ENCODE results near the gene NFKBIL1. TPM values are rescaled to one million over a fixed set of nuclear protein-coding genes. Genes with fewer than 3 reads are reported as not detected.

NFKBIL1 gene
- 12.9 and 16.2 TPM in 2 replicates for total RNA-seq

GRCh38 chr6:31546958-31547726 lies at the start of gene NFKBIL1:
TSS of gene NFKBIL1 (plus strand) at chr6:31547608. CDS start at chr6:31547695, 87 bp downstream.

GRCh38 chr6:31528821-31529328 lies 18.5 kb upstream of the NFKBIL1 start, which contains the start of gene MCCD1:
TSS of gene MCCD1 (plus strand) at chr6:31528962. CDS start at chr6:31529015, 53 bp downstream.

GRCh38 chr6:31541658-31542521 lies 5.5 kb upstream of the NFKBIL1 start, which contains the start of gene DDX39B:
TSS of gene DDX39B (minus strand) at chr6:31542003. CDS start at chr6:31540532, 1,471 bp downstream.

GRCh38 chr6:31546339-31546957 lies 960 bp upstream of the NFKBIL1 start, which contains the start of gene ATP6V1G2:
TSS of gene ATP6V1G2 (minus strand) at chr6:31546608. CDS start at chr6:31546559, 49 bp downstream.

GRCh38 chr6:31572041-31572911 lies 24.9 kb downstream of the NFKBIL1 start, which contains the start of gene LTA:
TSS of gene LTA (plus strand) at chr6:31572289. CDS start at chr6:31572743, 454 bp downstream.

GRCh38 chr6:31575335-31575901 lies 28.0 kb downstream of the NFKBIL1 start, which contains the start of gene TNF:
TSS of gene TNF (plus strand) at chr6:31575565. CDS start at chr6:31575742, 177 bp downstream.

GRCh38 chr6:31582230-31582643 lies 34.8 kb downstream of the NFKBIL1 start, which contains the start of gene LTB:
TSS of gene LTB (minus strand) at chr6:31582424. CDS start at chr6:31582417, 7 bp downstream.

GRCh38 chr6:31586008-31586407 lies 38.6 kb downstream of the NFKBIL1 start, which contains the start of gene LST1:
TSS of gene LST1 (plus strand) at chr6:31586277. CDS start at chr6:31587300, 1,023 bp downstream.

Other genes starting within 250 kb of the NFKBIL1 start
- gene HLA-B, start 190.4 kb upstream of the NFKBIL1 start, total RNA-seq: 1,271 and 2,245 TPM in 2 replicates
- gene MICA, start 144.0 kb upstream of the NFKBIL1 start, total RNA-seq: 4.7 and 5.2 TPM in 2 replicates
- 19.6 and 21.7 TPM in 2 replicates for gene MICB, start 49.5 kb upstream of the NFKBIL1 start, total RNA-seq
- gene MCCD1, start 18.6 kb upstream of the NFKBIL1 start, total RNA-seq: not detected in 2 replicates
- gene DDX39B, start 5.6 kb upstream of the NFKBIL1 start, total RNA-seq: 338 and 363 TPM in 2 replicates
- gene ATP6V1G2, start 1.0 kb upstream of the NFKBIL1 start, total RNA-seq: 0.07 and 0.39 TPM in 2 replicates
- 0.13 TPM in 1 of 2 replicates, not detected in the other for gene LTA, start 24.7 kb downstream of the NFKBIL1 start, total RNA-seq
- gene TNF, start 28.0 kb downstream of the NFKBIL1 start, total RNA-seq: 0.20 TPM in 1 of 2 replicates, not detected in the other
- 2.2 and 7.0 TPM in 2 replicates for gene LTB, start 34.8 kb downstream of the NFKBIL1 start, total RNA-seq
- 0.20 and 0.98 TPM in 2 replicates for gene LST1, start 38.7 kb downstream of the NFKBIL1 start, total RNA-seq
- not detected in 2 replicates for gene NCR3, start 45.4 kb downstream of the NFKBIL1 start, total RNA-seq
- not detected in 2 replicates for gene AIF1, start 67.6 kb downstream of the NFKBIL1 start, total RNA-seq
- 90.2 and 95.7 TPM in 2 replicates for gene PRRC2A, start 73.1 kb downstream of the NFKBIL1 start, total RNA-seq
- gene BAG6, start 105.1 kb downstream of the NFKBIL1 start, total RNA-seq: 273 and 296 TPM in 2 replicates
- 1.2 and 1.4 TPM in 2 replicates for gene APOM, start 108.3 kb downstream of the NFKBIL1 start, total RNA-seq
- 14.2 and 15.2 TPM in 2 replicates for gene C6orf47, start 113.2 kb downstream of the NFKBIL1 start, total RNA-seq
- 11.7 and 17.9 TPM in 2 replicates for gene GPANK1, start 117.4 kb downstream of the NFKBIL1 start, total RNA-seq
- gene CSNK2B, start 118.5 kb downstream of the NFKBIL1 start, total RNA-seq: 279 and 308 TPM in 2 replicates
- 0.93 and 3.1 TPM in 2 replicates for gene LY6G5B, start 122.4 kb downstream of the NFKBIL1 start, total RNA-seq
- gene LY6G5C, start 133.5 kb downstream of the NFKBIL1 start, total RNA-seq: 2.5 and 3.3 TPM in 2 replicates
- gene ABHD16A, start 155.7 kb downstream of the NFKBIL1 start, total RNA-seq: 36.2 and 38.2 TPM in 2 replicates
- not detected in 2 replicates for gene LY6G6F, start 159.3 kb downstream of the NFKBIL1 start, total RNA-seq
- gene LY6G6D, start 167.7 kb downstream of the NFKBIL1 start, total RNA-seq: not detected in 2 replicates
- not detected in 2 replicates for gene LY6G6C, start 174.1 kb downstream of the NFKBIL1 start, total RNA-seq
- gene MPIG6B, start 175.8 kb downstream of the NFKBIL1 start, total RNA-seq: not detected in 2 replicates
- gene DDAH2, start 181.7 kb downstream of the NFKBIL1 start, total RNA-seq: 90.3 and 106 TPM in 2 replicates
- 1,055 and 1,092 TPM in 2 replicates for gene CLIC1, start 188.9 kb downstream of the NFKBIL1 start, total RNA-seq
- 8.3 and 14.5 TPM in 2 replicates for gene MSH5, start 192.4 kb downstream of the NFKBIL1 start, total RNA-seq
- gene SAPCD1, start 215.0 kb downstream of the NFKBIL1 start, total RNA-seq: 0.67 and 1.7 TPM in 2 replicates
- gene VWA7, start 229.7 kb downstream of the NFKBIL1 start, total RNA-seq: 0.49 and 1.6 TPM in 2 replicates
- 102 and 107 TPM in 2 replicates for gene VARS1, start 248.1 kb downstream of the NFKBIL1 start, total RNA-seq